ENCODE measurements around the gene ALG2.
"Not testable (repeated sequence)": the region's sequence is repeated elsewhere in the genome, so short reads cannot be mapped to it uniquely, and the experiment has no call there.

The ALG2 gene

DNA sequence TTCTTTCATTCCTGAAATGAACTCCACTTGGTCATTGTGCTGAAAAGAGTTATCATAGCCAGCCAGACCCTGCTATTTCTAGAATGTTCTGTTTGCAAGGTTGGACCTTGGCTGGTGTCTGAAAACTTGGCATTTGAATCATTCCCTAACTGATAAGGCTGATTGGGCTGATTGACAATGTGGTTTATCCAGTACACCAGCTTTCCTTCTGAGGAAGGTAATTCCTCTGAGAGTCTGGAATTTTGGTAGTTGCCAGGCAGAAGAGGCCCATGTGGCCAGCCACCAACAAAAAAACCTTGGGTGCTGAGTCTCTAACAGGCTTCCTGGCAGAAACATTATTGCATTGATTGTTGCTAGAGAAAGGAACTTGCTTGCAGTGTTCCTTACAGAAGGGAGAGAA, 15.6 kb upstream of the ALG2 start:
- DNase-seq: no peak

DNA sequence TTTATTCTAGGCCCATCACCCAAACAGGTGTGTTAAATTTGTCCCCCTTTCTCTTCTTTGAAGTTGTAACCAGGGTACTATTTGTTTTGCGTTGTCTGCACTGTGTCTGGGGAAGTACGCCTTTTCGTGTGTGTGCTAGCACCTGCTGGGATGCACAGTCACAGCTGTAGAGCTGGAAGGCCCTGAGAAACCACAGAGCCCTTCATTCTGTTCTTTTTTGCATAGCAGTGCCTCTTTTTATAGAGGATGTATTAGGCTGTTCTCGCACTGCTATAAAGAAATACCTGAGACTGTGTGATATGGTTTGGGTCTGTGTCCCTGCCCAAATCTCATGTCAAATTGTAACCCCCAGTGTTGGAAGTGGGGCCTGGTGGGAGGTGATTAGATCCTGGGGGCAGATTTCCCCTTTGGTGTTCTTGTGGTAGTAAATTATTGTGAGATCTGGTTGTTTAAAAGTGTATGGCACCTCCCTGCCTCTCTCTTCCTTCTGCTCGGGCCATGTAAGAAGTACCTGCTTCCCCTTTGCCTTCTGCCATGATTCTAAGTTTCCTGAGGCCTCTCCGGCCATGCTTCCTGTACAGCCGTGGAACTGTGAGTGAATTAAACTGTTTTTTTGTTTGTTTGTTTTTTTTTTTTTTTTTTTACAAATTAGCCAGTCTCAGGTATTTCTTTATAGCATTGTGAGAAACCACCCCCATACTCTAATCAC, 14.3 kb upstream of the ALG2 start:
- DNase-seq: no peak

DNA sequence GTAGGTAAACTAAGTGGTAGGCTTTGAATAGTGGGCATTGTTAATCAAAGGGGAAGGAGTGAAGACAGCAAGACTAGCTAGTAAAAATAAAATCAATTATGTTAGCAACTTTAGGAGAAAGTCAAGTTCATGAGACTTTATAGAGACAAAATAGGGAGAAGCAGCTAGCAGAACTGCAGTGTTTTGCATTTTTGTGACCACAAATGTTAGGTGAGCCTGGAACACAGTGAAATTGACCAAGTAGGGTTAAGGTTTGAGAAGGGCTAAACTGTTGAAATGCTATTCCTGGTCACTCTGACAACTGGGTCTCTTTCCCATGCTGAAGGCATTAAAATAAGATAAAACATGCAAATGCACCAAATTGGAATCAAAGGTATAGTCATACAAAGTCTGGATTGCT, 13.3 kb upstream of the ALG2 start:
- DNase-seq: no peak

DNA sequence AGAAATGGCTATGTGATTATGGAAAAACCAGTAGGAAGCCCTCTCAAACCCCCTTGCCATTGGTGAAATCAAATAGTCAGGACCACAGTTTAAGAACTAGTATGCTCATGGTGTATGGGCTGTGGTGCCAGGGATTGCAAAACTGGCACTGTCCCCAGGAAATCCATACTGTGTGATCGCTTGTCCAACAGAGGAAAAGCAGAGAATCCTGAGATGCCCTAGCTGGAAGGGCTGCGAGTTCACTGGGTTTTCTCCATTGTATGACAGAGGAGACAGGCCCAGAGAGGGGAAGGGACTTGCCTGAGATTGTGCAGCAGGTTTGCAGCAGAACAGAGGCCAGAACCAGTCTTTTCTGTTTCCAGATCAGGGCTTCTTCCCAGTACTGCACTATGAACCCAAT, 12.9 kb upstream of the ALG2 start:
- no peak for DNase-seq

DNA sequence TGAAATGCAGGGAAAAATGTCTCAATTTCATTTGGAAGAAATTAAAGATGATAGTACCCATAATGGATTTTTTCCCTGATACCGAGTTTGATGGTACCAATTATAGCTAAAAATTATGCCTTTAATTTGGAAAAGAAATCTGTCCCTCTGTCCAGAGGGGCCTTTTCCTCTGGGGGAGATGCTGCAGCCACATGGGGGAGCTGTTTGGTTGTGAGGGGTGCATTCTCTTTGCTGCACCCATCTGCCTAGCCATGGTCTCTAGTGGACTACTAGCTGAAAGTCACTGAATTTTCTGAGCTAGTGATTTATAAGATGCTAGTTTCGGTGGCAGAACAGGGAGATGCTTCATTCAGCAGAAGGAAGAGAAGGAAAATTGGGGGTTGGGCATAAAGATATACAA, 10.0 kb upstream of the ALG2 start:
- DNase-seq: no peak

DNA sequence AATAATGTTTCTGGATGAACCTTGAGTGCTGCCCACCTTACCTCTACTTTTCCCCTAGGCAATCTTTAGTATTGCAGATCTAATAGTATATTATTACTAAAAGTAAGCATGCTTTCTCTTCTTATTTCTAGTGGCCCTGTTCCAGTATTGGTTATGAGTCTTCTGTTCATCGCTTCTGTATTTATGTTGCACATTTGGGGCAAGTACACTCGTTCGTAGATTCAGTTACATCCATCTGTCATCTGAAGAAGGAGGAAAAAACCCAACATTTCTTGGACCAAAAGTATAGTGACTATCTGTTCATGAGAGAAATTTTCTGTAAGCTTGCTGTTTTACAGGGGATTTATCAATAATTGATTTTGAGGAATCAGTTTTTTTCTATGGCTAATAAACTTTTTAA, 8.5 kb upstream of the ALG2 start:
- no peak for DNase-seq

DNA sequence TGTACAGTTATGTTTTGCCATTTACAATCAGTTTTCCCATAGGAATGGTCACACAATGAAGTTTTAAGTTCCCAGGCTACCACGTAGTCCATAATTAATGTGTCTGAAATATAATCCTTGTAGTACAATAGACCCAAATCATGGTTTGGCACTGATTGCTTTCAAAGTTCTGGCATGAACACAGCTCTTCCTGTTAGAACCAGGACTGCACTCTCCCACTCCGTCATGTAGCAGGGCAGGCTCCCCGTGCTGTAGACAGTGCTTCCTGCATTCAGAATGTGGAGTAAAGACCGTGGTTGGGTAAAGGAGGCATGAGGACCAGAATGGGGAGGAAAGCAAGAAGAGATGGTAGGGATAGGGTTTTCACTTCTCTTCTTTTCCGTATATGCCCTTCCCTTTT, 4.3 kb upstream of the ALG2 start:
- DNase-seq: no peak

DNA sequence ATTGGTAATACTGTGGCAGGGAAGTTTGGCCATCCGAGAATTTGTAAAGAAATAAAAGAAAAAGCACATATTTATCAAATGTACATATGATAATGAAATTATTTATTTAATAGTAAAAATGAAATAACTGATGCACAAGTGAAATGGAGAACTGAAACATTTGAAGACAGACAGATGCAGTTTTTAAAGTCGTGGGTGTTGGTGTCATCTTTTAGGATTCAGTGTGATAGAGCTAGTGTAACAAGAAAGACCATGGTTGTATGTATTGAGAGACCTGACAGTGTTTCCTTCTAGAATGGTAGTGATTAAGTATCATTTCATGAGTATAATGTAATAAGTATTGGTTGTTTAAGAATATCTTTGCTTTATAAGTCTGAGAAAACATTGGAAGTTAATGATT, 2.7 kb upstream of the ALG2 start:
- DNase-seq: no peak

DNA sequence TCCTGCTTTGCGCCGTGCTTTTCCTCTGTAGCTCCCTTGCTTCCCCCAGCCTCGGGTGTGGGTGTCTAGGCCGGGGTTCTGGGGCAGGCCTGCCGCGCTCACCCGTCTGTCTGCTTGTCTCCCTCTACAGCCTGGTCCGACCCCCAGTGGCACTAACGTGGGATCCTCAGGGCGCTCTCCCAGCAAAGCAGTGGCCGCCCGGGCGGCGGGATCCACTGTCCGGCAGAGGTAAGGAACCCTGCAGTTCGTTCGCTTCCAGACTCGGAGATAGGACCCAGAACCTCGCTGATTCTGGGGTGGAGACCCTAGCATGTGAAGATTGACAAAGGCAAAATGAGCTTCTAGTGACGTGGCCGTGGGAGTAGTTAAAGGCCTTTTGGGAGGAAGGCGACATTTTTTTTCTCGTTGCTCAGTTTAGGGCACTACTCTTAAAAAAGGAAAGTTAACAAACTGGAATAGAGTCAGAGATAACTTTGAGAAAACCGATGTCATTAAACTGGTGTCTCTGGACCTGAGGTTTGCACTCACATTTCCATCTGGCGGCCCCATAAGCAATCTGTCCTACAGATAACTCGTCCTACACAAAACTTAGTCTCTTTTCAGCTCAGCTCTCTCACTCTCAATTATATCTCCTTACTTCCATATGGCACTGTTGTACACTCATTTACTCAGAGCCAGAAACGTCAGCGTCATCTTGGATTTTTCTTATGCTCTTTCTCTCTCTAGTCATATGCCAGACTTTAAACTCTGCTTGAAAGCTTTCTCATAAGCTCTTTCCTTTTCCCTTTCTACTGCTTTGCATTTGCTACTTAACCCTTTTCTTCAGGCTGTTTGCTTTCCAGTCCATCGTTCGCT, 901 bp upstream of the ALG2 start:
- no peak for DNase-seq

DNA sequence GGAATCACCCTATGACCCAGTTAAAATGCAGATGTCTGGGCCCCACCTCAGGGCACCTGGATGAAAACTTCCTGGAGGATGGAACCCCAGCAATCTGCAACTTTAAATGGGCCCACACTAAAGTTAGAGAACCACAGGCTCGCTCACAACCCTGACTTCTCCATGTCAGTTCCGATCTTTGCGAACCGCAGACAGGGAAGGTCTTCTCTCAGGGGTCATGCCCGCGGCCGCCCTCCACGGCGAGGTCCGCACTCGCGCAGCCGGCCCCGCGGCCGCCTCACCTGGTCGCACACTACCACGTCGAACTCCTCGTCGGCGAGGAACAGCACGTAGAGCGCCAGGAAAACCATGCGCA, 499 bp downstream of the ALG2 start:
- no peak for DNase-seq

DNA sequence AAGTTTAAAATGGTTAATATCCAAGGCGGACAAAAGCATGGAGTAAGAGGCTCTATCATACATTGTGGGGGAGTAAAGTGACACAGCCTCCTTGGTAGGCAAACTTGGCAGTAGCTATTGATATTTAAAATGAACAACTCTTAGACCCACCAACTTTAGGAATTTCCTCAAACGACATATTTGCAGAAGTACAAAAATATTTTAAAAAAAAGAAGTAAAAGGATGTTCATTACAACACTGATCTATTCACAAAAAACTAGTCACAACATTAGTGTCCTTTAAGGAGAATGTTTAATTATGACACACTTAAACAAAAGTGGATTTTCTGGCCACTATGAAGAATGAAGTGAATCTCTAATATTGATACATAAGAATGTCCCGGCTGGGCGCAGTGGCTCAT, 1.7 kb downstream of the ALG2 start:
- no peak for DNase-seq

DNA sequence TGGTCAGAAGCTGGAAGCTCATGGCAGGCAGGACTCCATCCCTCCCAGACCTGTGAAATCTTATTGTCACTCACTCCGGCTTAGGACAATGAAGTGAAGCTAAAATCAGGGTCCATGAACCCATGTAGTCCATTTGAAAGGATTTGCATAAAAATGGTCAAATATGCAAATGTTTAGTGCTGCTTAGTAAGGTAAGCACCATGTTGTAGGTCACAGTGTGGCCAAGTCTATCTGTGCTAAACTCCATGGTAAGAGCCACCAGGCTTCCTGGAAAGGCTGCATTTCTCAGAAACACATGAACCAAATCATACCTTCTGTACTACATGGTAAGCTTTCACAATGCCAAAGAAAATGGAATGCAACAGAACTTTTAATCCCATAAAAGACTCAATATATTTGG, 5.7 kb downstream of the ALG2 start:
- DNase-seq: no peak

DNA sequence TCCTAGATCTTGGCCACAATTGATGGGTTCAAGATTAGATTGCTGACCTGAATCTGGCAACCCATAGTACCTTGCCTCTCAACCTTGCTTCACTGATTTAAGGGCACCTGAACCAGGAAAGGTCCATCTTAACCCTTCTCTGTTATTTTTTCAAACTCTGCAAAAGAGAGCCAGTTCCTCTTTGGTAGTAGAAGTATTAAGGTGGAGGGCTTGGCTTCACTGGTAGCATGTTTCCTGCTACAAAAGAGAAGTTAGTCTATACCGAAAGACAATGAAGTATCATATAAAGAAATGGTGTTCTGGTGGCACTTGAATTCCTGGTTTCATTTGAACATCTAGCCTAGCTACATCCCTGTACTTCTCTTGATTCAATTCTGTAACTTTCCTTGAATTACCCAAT, 8.5 kb downstream of the ALG2 start:
- no peak for DNase-seq

DNA sequence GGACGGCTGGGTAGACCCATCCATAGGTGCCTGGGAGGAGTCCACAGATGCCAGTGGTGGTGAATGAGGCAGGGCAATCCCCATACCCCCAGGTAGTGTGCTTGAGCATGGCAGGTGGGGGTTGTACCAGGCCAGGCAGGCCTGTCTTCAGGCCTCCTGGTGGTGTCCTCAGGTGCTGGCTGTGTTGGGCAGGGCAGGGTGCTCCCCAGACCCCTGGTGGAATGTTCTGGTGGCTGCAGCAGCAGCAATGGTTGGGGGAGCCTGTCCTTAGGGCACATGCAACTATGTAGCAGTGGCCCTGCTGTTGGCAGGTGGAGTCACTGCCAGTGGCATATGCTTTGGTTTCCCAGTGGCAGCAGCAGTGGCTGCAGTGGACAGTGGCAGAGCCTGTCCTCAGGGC, 10.0 kb downstream of the ALG2 start:
- no peak for DNase-seq

DNA sequence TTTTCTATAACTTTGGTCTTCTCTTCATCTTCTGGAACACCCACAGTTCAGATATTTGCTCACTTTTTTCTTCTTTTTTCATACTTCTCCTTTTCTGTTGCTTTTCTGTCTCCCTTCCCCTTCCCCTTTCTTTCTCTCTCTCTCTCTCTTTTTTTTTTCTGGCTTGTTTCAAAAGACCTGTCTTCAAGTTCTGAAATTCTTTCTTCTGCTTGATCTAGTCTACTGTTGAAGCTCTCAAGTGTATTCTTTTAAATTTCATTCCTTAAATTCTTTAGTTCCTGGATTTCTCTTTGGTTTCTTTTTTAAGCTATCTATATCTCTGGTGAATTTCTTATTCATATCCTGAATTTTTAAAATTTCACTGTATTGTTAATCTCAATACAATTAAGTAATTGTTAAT, 11.2 kb downstream of the ALG2 start:
- no peak for DNase-seq

DNA sequence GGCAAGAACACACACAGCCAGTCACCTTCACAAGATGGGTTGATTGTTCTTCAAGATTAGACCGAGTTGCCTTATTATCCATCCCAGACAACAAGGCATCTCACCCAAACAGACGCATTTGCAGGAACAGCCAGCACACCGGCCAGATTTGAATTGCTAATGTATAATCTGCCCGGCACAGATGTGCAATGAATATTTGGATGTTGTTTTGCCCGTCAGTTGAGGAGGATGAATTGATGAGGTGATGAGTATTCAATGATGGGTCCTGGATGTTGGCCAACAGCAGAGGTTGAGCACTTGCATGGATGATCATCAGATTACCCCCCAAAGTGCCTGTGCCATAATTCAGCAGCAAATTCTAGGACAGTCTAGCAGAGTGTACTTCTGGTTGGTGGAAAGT, 20.1 kb downstream of the ALG2 start:
- DNase-seq: no peak

DNA sequence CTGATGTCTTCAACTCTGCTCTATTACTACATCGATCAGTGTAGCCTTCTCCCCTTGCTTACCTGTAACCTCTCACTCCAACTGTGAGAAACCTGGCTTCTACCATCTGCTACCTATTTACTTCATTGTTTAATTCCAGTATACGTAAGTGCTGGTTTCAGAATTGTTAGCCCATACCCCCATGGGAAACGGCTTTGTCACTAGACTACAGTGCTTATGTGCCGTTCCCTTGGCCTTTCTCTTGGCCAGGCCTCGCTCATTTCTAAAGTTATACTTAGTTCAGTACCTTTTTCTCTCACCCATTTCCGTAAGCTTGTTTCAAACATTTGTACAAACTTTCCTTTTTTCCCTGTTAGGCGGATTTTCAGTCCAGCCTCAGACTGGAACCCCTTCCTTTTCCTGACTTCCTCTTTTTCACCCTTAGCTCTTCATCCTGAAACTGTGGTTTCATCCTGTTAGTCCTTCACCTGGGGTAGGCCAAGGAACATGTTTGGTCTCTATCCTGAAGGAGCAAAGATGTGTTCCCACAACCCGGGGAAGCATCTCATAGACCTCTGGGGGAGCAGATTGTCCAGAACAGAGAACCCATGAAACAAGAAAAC, 21.7 kb downstream of the ALG2 start:
- DNase-seq: no peak

DNA sequence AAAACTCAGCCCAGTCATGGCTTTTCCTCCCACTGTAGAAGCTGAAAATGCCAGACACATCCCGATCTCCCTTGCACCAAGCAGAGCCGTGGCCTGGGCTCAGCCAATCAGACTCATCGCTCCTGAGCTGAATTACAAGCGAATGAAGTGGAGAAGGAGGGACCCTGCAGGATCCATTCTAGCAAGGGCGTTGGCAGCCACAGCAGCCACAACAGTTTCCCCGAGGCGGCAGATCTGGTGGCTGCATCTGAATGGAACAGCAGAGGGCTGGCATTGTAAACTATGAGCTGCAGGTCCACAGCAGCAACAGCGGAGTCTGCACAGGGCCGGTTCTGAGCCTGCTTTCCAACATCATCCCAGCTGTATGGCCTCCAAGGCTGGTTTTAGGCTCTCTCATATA, 23.8 kb downstream of the ALG2 start:
- no peak for DNase-seq

DNA sequence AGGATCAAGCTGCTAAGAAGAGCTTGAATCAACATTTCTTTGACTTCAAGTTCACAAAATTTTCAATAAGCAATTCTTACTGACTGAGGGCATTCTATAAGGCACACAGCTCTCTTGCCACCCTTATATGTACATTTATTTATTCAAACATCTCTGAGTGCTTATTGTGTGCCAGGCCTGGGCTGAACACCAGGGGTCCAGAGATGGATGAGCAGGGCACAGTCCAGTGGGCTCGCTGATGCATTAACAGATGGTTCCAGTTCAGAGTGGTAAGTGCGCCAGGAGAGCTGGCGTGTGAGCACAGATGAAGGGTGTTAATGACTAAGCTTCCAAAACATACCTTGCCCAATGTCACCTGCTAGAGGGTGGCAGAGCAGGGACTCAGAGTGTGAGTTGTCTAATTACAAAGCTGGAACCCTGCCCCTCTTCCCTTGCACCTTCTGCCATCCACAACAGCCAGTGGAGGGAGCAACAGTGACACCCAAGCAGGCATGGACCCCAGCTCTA, 24.6 kb downstream of the ALG2 start:
- DNase-seq: no peak

DNA sequence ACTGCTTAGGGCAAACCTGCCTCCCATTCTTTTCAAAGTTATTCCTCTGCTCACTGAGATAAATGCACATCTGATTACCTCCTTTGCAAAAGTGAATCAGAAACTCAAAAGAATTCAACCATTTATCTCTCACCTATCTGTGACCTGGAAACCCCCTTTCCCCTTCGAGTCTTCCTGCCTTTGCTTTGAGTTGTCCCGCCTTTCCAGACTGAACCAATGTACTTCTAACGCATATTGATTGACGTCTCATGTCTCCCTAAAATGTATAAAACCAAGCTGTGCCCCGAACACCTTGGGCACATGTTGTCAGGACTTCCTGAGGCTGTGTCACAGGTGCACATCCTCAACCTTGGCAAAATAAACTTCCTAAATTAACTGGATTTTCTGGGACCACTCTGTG, 25.3 kb downstream of the ALG2 start:
- not testable (repeated sequence) for DNase-seq

DNA sequence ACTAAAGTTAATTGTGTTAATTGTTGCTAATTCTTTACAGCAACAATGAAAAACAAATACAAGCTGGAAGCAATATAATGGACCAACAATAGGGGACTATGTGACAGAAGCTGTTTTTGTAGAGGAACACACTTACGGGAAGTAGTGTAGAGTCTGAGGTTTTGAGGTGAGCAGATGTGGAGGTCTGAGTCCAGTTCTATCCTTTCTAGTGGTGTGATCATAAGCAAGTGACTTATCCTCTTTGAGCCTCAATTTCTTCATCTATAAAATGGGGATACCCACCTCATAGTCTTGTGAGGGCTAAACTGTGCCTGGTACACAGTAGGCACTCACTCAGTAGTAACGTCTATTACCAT, 28.3 kb downstream of the ALG2 start:
- DNase-seq: no peak

DNA sequence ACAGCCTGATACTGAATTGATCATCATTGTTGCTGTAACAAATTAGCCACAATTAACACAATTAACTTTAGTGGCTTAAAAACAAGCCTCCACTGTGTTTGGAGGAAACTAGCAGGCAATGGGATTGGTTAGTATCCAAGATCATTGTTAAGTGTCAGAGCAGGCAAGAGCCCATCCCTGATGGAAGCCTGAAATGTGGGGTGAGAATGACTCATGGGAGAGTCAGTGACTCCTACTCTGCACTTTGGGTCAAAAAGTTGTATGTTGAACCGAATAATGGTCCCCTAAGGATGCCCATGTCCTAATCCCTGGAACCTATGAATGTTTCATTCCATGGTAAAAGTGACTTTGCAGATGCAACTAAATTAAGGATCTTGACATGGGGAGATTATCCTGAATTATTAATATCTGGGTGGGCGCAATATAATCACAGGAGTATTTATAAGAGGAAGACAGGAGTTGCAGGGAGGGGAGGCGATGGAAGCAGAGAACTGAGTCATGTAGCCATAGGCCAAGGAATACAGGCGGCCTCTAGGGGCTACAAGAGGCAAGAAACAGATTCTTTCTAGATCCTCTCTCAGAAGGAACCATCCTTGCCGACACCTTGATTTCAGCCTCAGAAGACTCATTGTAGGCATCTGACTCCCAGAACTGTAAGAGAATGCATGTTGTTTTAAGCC, 28.8 kb downstream of the ALG2 start:
- no peak for DNase-seq

DNA sequence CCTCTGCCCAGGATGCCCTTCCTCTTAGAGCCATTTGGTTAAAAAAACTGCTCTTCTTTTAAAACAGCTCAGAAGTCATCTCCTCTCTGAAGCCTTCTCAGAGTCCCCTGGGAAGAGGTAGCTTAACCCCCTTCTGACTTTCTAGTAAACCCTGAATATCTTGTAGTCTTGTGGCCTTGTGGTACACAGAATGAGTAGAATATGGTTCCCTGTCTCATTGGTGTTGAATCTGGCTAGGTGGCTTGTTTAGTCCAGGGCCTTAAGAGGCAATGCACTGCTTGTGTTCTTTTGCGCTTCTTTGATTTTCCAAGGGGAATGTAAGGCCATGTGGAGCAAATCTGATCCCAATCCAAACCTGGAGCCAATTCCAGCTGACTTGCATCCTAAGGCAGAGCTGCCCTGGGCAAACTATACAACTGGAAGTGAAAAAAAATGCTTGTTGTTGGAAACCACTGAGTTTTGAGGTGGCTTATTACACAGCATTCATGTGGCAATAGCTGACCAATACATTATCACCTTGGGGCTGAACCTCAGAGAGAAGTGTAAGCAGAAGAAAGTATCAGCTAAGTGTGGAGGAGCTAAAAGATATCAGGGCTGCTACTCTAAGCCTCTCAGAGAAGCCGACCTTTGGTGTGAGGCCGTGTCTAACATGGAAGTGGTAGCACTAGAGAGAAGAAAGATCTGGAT, 31.0 kb downstream of the ALG2 start:
- DNase-seq: no peak

Measured in retina (tissue), 1 donor.